Mesendoderm (in vitro differentiated cells): Measurements from ENCODE around the gene PRAMEF4.
"Not testable (repeated sequence)": the region's sequence is repeated elsewhere in the genome, so short reads cannot be mapped to it uniquely, and the experiment has no call there.

ENCODE experiments used
- DNase-seq: peaks from one replicate; pipeline ENCODE4 v3.0.0; 2013
- H2AK5ac ChIP-seq: 2 replicates; pipeline ENCODE4 v1.6.1; 2013; ENCODE audit warnings: low read length, inconsistent platforms
- H2BK120ac ChIP-seq: 2 replicates; pipeline ENCODE4 v1.6.1; 2013; ENCODE audit warnings: low read depth, mild to moderate bottlenecking, low read length, moderate library complexity, mixed read lengths
- H2BK15ac ChIP-seq: replicated peaks from 2 replicates; pipeline ENCODE4 v1.6.1; 2013; ENCODE audit warnings: low read depth, mild to moderate bottlenecking, moderate library complexity
- H2BK5ac ChIP-seq: 2 replicates; pipeline ENCODE4 v1.6.1; 2013; ENCODE audit warnings: low read length, inconsistent platforms
- H3K18ac ChIP-seq: 2 replicates; pipeline ENCODE4 v1.6.1; 2013; ENCODE audit warnings: mild to moderate bottlenecking, low read length, mixed read lengths
- H3K23ac ChIP-seq: one replicate; pipeline ENCODE4 v1.6.1; 2013; ENCODE audit warnings: low read length
- H3K27ac ChIP-seq: 2 replicates; pipeline ENCODE4 v1.5.1; 2013; ENCODE audit warnings: low read depth, mild to moderate bottlenecking, inconsistent platforms, low read length, moderate library complexity
- H3K27me3 ChIP-seq: 2 replicates; pipeline ENCODE4 v1.6.1; 2013; ENCODE audit warnings: low read length, control low read depth, mild to moderate bottlenecking, inconsistent platforms; ENCODE audit not compliant: insufficient read depth, poor library complexity
- H3K36me3 ChIP-seq: 2 replicates; pipeline ENCODE4 v1.6.1; 2013; ENCODE audit warnings: low read length, inconsistent platforms; ENCODE audit not compliant: control insufficient read depth, insufficient read depth
- H3K4ac ChIP-seq: one replicate; pipeline ENCODE4 v1.6.1; 2013; ENCODE audit warnings: low read depth, mild to moderate bottlenecking, low read length, moderate library complexity
- H3K4me1 ChIP-seq: 2 replicates; pipeline ENCODE4 v1.6.1; 2013; ENCODE audit warnings: low read depth, low read length, inconsistent platforms; ENCODE audit not compliant: control insufficient read depth
- H3K4me2 ChIP-seq: 2 replicates; pipeline ENCODE4 v1.6.1; 2013; ENCODE audit warnings: low read length
- H3K4me3 ChIP-seq: 2 replicates; pipeline ENCODE4 v1.5.1; 2013; ENCODE audit warnings: mild to moderate bottlenecking, low read length
- H3K56ac ChIP-seq: one replicate; pipeline ENCODE4 v1.6.1; 2013; ENCODE audit warnings: low read length
- H3K79me1 ChIP-seq: 2 replicates; pipeline ENCODE4 v1.6.1; 2013; ENCODE audit warnings: low read length, inconsistent platforms
- H3K79me2 ChIP-seq: 2 replicates; pipeline ENCODE4 v1.6.1; 2013; ENCODE audit warnings: mild to moderate bottlenecking, low read length; ENCODE audit not compliant: control insufficient read depth, insufficient read depth
- H3K9ac ChIP-seq: 2 replicates; pipeline ENCODE4 v1.6.1; 2013; ENCODE audit warnings: low read length, inconsistent platforms
- H4K5ac ChIP-seq: one replicate; pipeline ENCODE4 v1.6.1; 2013; ENCODE audit warnings: low read length
- H4K8ac ChIP-seq: one replicate; pipeline ENCODE4 v1.6.1; 2013; ENCODE audit warnings: low read depth, mild to moderate bottlenecking, control low read depth, low read length, moderate library complexity
- whole genome bisulfite sequencing: extraction: QIAGEN DNeasy Blood & Tissue Kit; methylation state at CpG from one replicate; pipeline ENCODE4 v1.1.7; 2013; ENCODE audit warnings: low lambda C conversion rate, missing lambda C conversion rate; ENCODE audit not compliant: insufficient coverage; ENCODE audit errors: extremely low coverage; 5-methylcytosine and 5-hydroxymethylcytosine counted together

PRAMEF4 gene

DNA sequence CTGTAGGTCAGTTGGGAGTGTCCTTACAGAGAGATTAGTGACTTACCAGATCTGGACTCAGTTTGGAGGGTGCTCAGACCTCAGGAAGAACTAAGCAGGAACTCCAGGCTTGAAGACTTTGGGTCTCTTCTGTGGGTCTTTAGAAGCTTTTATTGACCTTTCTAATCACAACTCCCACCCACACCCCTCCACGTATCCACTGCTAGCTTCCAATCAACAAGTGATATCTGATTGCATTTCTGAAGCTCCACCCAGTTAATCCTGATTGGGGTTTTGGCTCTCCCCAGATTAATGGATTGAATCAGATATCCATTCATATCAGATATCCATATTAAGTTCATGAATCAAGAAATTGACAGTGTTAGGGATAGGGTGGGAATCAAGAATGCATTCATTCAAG, 12.2 kb upstream of the PRAMEF4 start, which contains the start of gene PRAMEF10:
Gene PRAMEF10 (minus strand): TSS at position 101 of the 400 bp plus-strand sequence. CDS start 2,423 bp downstream, outside the sequence.
- H3K36me3 ChIP-seq, H2BK5ac ChIP-seq, H3K9ac ChIP-seq, H3K23ac ChIP-seq, H2AK5ac ChIP-seq, H4K8ac ChIP-seq, H4K5ac ChIP-seq, H3K79me2 ChIP-seq, H3K56ac ChIP-seq, H2BK120ac ChIP-seq, H3K4me3 ChIP-seq, DNase-seq, H2BK15ac ChIP-seq, H3K27ac ChIP-seq, H3K4me2 ChIP-seq, H3K18ac ChIP-seq, H3K79me1 ChIP-seq, H3K27me3 ChIP-seq, H3K4me1 ChIP-seq, H3K4ac ChIP-seq: not testable (repeated sequence)
- no CpG with 5 or more reads among the region's 1 CpG for WGBS

GRCh38 chr1:12878453-12878852, 7.5 kb downstream of the PRAMEF4 start:
- H3K4me1 ChIP-seq, H3K56ac ChIP-seq, H2BK5ac ChIP-seq, H4K5ac ChIP-seq, H3K18ac ChIP-seq, H3K4me3 ChIP-seq, H3K23ac ChIP-seq, H3K27me3 ChIP-seq, H3K4ac ChIP-seq, H3K27ac ChIP-seq, H2AK5ac ChIP-seq, H4K8ac ChIP-seq, H2BK15ac ChIP-seq, H3K79me1 ChIP-seq, H3K79me2 ChIP-seq, H3K36me3 ChIP-seq, DNase-seq, H3K4me2 ChIP-seq, H2BK120ac ChIP-seq, H3K9ac ChIP-seq: not testable (repeated sequence)
- no CpG with 5 or more reads among the region's 4 CpGs for WGBS

GRCh38 chr1:12863131-12863880, 22.7 kb downstream of the PRAMEF4 start:
- H2BK120ac ChIP-seq, H2AK5ac ChIP-seq, H3K9ac ChIP-seq, H3K23ac ChIP-seq, H3K79me1 ChIP-seq, H4K5ac ChIP-seq, H3K56ac ChIP-seq, H3K4ac ChIP-seq, H2BK15ac ChIP-seq, H3K4me3 ChIP-seq, H3K27ac ChIP-seq, H3K36me3 ChIP-seq, H3K79me2 ChIP-seq, H3K27me3 ChIP-seq, DNase-seq, H3K4me2 ChIP-seq, H2BK5ac ChIP-seq, H4K8ac ChIP-seq, H3K4me1 ChIP-seq, H3K18ac ChIP-seq: not testable (repeated sequence)
- no CpG with 5 or more reads among the region's 7 CpGs for WGBS

GRCh38 chr1:12856786-12857185, 29.2 kb downstream of the PRAMEF4 start, which contains the start of gene PRAMEF2:
Gene PRAMEF2, plus strand, starts transcription at chr1:12857086. Its CDS starts 1,924 bp downstream, at chr1:12859010.
- not testable (repeated sequence) for H3K36me3 ChIP-seq, H3K4ac ChIP-seq, H3K4me2 ChIP-seq, DNase-seq, H3K27ac ChIP-seq, H3K27me3 ChIP-seq, H2BK15ac ChIP-seq, H3K79me1 ChIP-seq, H3K4me3 ChIP-seq, H3K79me2 ChIP-seq, H3K18ac ChIP-seq, H4K8ac ChIP-seq, H3K4me1 ChIP-seq, H4K5ac ChIP-seq, H2BK5ac ChIP-seq, H2BK120ac ChIP-seq, H3K9ac ChIP-seq, H3K23ac ChIP-seq, H3K56ac ChIP-seq, H2AK5ac ChIP-seq
- WGBS, result no CpG with 5 or more reads among the region's 2 CpGs

DNA sequence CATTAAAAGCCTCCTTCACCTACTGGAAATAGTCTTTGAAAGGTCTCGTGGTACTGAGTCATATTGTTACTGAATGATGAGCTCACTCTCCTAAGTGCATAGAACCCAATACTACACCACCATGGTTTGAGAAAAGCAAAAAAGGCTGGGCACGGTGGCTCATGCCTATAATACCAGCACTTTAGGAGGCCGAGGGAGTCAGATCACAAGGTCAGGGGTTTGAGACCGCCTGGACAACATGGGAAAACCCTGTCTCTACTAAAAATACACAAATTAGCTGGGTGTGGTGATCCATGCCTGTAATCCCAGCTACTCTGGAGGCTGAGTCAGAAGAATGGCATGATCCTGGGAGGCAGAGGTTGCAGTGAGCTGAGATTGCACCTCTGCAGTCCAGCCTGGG, 34.2 kb downstream of the PRAMEF4 start:
- H4K8ac ChIP-seq, result no peak overlapping the region
- DNase-seq, result no peak
- no CpG with 5 or more reads among the region's 4 CpGs for WGBS
- no peak overlapping the region for H4K5ac ChIP-seq
- H3K9ac ChIP-seq, result no peak overlapping the region
- H3K36me3 ChIP-seq, result no peaks in the 10 kb centered on the region
- H3K4me2 ChIP-seq, result no peak overlapping the region
- H3K4ac ChIP-seq, result no peak overlapping the region
- H2BK5ac ChIP-seq, result no peak overlapping the region
- H3K4me3 ChIP-seq, result no peak overlapping the region
- no peak overlapping the region for H3K18ac ChIP-seq
- no peak overlapping the region for H2AK5ac ChIP-seq
- no peaks in the 10 kb centered on the region for H3K79me1 ChIP-seq
- no peaks in the 10 kb centered on the region for H3K79me2 ChIP-seq
- no peaks in the 10 kb centered on the region for H3K27me3 ChIP-seq
- no peak overlapping the region for H2BK120ac ChIP-seq
- H3K56ac ChIP-seq, result no peak overlapping the region
- no peak overlapping the region for H3K23ac ChIP-seq
- H3K4me1 ChIP-seq, result no peaks in the 10 kb centered on the region
- no peak overlapping the region for H2BK15ac ChIP-seq
- no peak overlapping the region for H3K27ac ChIP-seq

DNA sequence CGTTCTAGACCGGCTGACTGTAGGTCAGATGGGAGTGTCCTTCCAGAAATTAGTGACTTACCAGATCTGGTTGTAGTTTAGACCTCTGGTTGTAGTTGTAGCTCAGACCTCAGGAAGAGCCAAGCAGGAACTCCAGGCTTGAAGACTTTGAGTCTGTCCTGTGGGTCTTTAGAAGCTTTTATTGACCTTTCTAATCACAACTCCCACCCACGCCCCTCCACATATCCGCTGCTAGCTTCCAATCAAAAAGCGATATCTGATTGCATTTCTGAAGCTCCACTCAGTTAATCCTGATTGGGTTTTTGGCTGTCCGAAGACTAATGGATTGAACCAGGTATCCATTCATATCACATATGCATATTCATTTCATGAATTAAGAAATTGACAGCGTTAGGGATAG, 37.4 kb downstream of the PRAMEF4 start, which contains the start of gene HNRNPCL1:
Gene HNRNPCL1 (minus strand): TSS at position 101 of the 400 bp plus-strand sequence. CDS start 431 bp downstream, outside the sequence.
- not testable (repeated sequence) for H3K4me3 ChIP-seq, H3K56ac ChIP-seq, H2BK5ac ChIP-seq

More for the DNA sequence above, 37.4 kb downstream of the PRAMEF4 start, which contains the start of gene HNRNPCL1:
- not testable (repeated sequence) for H3K18ac ChIP-seq, H2BK15ac ChIP-seq, H2AK5ac ChIP-seq, H3K79me2 ChIP-seq, H3K4me2 ChIP-seq, H3K4ac ChIP-seq, H3K36me3 ChIP-seq, H3K79me1 ChIP-seq, H3K9ac ChIP-seq, H4K5ac ChIP-seq, H2BK120ac ChIP-seq, H3K4me1 ChIP-seq, H3K23ac ChIP-seq, H3K27me3 ChIP-seq, DNase-seq, H4K8ac ChIP-seq, H3K27ac ChIP-seq
- WGBS, result no CpG with 5 or more reads among the region's 7 CpGs
